ENCODE results near the gene CNPY4. TPM values are rescaled to one million over a fixed set of nuclear protein-coding genes. Genes with fewer than 3 reads are reported as not detected.

Gene CNPY4
- total RNA-seq, 1 donor from 2014 or later = 14.5 TPM

GRCh38 chr7:100102950-100103840 is 16.2 kb upstream of the CNPY4 start:
- intact Hi-C loops (cut with DNase I) = no loop called here
- Histone ChIP-seq H3K36me3 (peaks cover 0 to 39% of the 10 kb centered on the region in 2 donors), H3K27ac (no peak overlapping the region), H3K4me3 (no peak overlapping the region), H3K27me3 (no peaks in the 10 kb centered on the region), H3K4me1 (peaks cover 34% of the 10 kb centered on the region), H3K9me3 (no peaks in the 10 kb centered on the region)
- TF ChIP-seq CTCF (IDR thresholded peaks at IDR 0.05) (no peak), POLR2AphosphoS5 (IDR thresholded peaks at IDR 0.05; ENCODE audit: insufficient read depth in 1 of 2, low read depth in 1 of 2) (no peak), POLR2A (IDR thresholded peaks at IDR 0.05) (no peak)
- DNase-seq (ENCODE audit: extremely low spot score in 2 of 2) = no peak

GRCh38 chr7:100105534-100105933 is 13.9 kb upstream of the CNPY4 start:
- no peak overlapping the region for H3K4me3 ChIP-seq
- H3K27me3 ChIP-seq = no peaks in the 10 kb centered on the region
- no peak for DNase-seq (ENCODE audit: extremely low spot score in 2 of 2)
- no peak overlapping the region for H3K27ac ChIP-seq
- peaks cover 15% of the 10 kb centered on the region for H3K4me1 ChIP-seq
- H3K36me3 ChIP-seq = peaks cover 0 to 40% of the 10 kb centered on the region in 2 donors
- TF ChIP-seq POLR2AphosphoS5 (IDR thresholded peaks at IDR 0.05; ENCODE audit: insufficient read depth in 1 of 2, low read depth in 1 of 2) = no peak
- TF ChIP-seq CTCF (IDR thresholded peaks at IDR 0.05) = no peak
- TF ChIP-seq POLR2A (IDR thresholded peaks at IDR 0.05) = no peak
- intact Hi-C loops (cut with DNase I) = no loop called here
- no peaks in the 10 kb centered on the region for H3K9me3 ChIP-seq

DNA sequence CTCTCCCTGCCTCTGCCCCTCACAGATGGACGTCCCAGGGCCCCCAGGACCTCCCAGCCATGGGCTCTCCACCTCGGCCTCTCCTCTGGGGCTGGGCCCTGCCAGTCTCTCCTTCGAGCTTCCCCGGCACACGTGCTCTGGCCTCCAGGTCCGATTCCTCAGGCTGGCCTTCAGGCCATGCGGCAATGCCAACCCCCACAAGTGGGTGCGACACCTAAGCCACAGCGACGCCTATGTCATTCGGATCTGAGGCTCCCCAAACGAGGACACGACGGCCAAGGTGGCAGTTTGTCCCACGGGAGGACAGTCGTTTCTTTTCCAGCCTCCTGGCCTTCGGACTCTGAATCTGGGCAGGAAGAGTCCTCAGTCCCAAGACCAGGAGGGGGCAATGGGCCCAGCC is 12.8 kb upstream of the CNPY4 start:
- Histone ChIP-seq H3K9me3 (no peaks in the 10 kb centered on the region), H3K27ac (no peak overlapping the region), H3K27me3 (no peaks in the 10 kb centered on the region), H3K4me3 (no peak overlapping the region), H3K36me3 (peaks cover 0 to 51% of the 10 kb centered on the region in 2 donors), H3K4me1 (peaks cover 15% of the 10 kb centered on the region)
- no peak for DNase-seq (ENCODE audit: extremely low spot score in 2 of 2)
- no peak for TF ChIP-seq CTCF (IDR thresholded peaks at IDR 0.05)
- TF ChIP-seq POLR2AphosphoS5 (IDR thresholded peaks at IDR 0.05; ENCODE audit: insufficient read depth in 1 of 2, low read depth in 1 of 2) = no peak
- TF ChIP-seq POLR2A (IDR thresholded peaks at IDR 0.05) = no peak
- intact Hi-C loops (cut with DNase I) = no loop called here

DNA sequence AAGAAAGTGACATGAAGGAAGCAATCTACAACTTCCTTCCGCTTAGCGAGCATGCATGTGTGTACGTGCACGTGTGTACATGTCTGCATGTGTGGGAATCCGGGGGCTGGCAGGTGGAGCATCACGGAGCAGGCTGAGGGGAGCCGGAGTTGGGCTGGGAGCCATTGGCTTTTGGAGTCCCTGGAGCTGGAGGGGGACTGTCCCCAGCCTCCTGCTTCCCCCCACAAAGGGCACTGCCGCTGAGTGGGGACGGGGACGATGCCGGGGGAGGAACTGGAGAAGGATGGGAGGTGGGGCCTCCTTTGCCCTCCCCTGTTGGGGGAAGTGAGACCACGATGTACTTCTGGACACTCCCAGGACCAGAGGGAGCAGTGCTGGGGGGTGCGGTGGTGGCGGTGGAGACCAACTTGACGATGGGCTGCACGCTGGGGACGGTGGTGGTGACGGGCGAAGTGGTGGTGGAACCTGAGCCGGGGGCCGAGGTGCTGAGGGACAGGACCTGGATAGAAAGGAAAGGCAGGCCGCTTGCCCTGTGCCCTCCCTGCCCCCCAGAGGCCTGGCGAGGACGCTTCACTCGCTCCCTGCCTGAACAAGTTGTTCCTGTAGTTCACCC is 12.2 kb upstream of the CNPY4 start:
- Histone ChIP-seq H3K36me3 (peaks cover 2 to 57% of the 10 kb centered on the region in 2 donors), H3K4me1 (peaks cover 9% of the 10 kb centered on the region), H3K9me3 (no peaks in the 10 kb centered on the region), H3K4me3 (no peak overlapping the region), H3K27me3 (no peaks in the 10 kb centered on the region), H3K27ac (no peak overlapping the region)
- intact Hi-C loops (cut with DNase I) = no loop called here
- DNase-seq (ENCODE audit: extremely low spot score in 2 of 2) = no peak
- TF ChIP-seq CTCF (IDR thresholded peaks at IDR 0.05) (no peak), POLR2AphosphoS5 (IDR thresholded peaks at IDR 0.05; ENCODE audit: insufficient read depth in 1 of 2, low read depth in 1 of 2) (no peak), POLR2A (IDR thresholded peaks at IDR 0.05) (no peak)

GRCh38 chr7:100107890-100108289 is 11.5 kb upstream of the CNPY4 start:
- Histone ChIP-seq H3K4me3 (no peak overlapping the region), H3K27me3 (no peaks in the 10 kb centered on the region), H3K27ac (no peak overlapping the region), H3K36me3 (peaks cover 6 to 64% of the 10 kb centered on the region in 2 donors), H3K4me1 (peaks cover 3% of the 10 kb centered on the region), H3K9me3 (no peaks in the 10 kb centered on the region)
- no peak for TF ChIP-seq POLR2A (IDR thresholded peaks at IDR 0.05)
- no peak for TF ChIP-seq POLR2AphosphoS5 (IDR thresholded peaks at IDR 0.05; ENCODE audit: insufficient read depth in 1 of 2, low read depth in 1 of 2)
- no peak for TF ChIP-seq CTCF (IDR thresholded peaks at IDR 0.05)
- DNase-seq (ENCODE audit: extremely low spot score in 2 of 2) = no peak
- intact Hi-C loops (cut with DNase I) = no loop called here

All from vagina (tissue), 2 donors.